Retinal pigment epithelial cell (primary cell): Measurements from ENCODE around the gene MISP3.

Experiments used
- DNase-seq: peaks from one replicate; pipeline ENCODE4 v3.0.0-alpha.2; 2010; ENCODE audit warnings: low read depth
- H3K4me3 ChIP-seq: 2 replicates; pipeline ENCODE4 v1.5.1; 2011; ENCODE audit warnings: mild to moderate bottlenecking, low read length, control low read depth, moderate library complexity
- CTCF ChIP-seq: conservative IDR thresholded peaks from 2 replicates; pipeline ENCODE4 v1.5.1; 2011; ENCODE audit warnings: low read depth, low read length, control low read depth, inconsistent platforms

Gene MISP3

GRCh38 chr19:14089662-14090508 lies 17.3 kb downstream of the MISP3 start:
- DNase-seq: no peak
- no peak for TF ChIP-seq CTCF

GRCh38 chr19:14090509-14091080 lies 18.0 kb downstream of the MISP3 start, which contains the start of gene SAMD1:
Gene SAMD1, minus strand, starts transcription at chr19:14090751.
- peak within 1 kb of the TSS; percentile 80 for H3K4me3 ChIP-seq
- no peak for DNase-seq
- no peak for TF ChIP-seq CTCF

More at GRCh38 chr19:14089662-14090508, 17.3 kb downstream of the MISP3 start:
- H3K4me3 ChIP-seq: peak overlapping the region; percentile 47

- TF ChIP-seq CTCF: peak; percentile 18
- peak overlapping the region; percentile 80 for H3K4me3 ChIP-seq
- DNase-seq: no peak
Observed at GRCh38 chr19:14091081-14091812, 18.7 kb downstream of the MISP3 start.

- TF ChIP-seq CTCF: no peak
- peak overlapping the region; percentile 80 for H3K4me3 ChIP-seq
- DNase-seq: no peak
Observed at GRCh38 chr19:14091813-14092462, 19.4 kb downstream of the MISP3 start.

- no peak for TF ChIP-seq CTCF
- H3K4me3 ChIP-seq: no peak overlapping the region
- no peak for DNase-seq
Observed at GRCh38 chr19:14093117-14093823, 20.7 kb downstream of the MISP3 start.

- H3K4me3 ChIP-seq: no peak overlapping the region
- no peak for DNase-seq
- TF ChIP-seq CTCF: no peak
Observed at GRCh38 chr19:14094854-14095253, 22.3 kb downstream of the MISP3 start.
